Body of pancreas (tissue), 4 donors: ENCODE measurements around the gene PPFIA2. TPM values are rescaled to one million over a fixed set of nuclear protein-coding genes. Genes with fewer than 3 reads are reported as not detected.

Source experiments
- ATAC-seq: fragments of 150-250 bp; one replicate; pipeline ENCODE4 v1.9.1; 2016
- DNase-seq, 4 donors: peaks; one replicate each; pipeline ENCODE4 v3.0.0-alpha.2; 2019
- H3K27ac ChIP-seq, 4 donors: fragments of 200-600 bp; sonication (generic); 1 replicate in 3 of 4; 2 replicates in 1 of 4; pipeline versions ENCODE4 v1.5.1 to v1.6.1; 2016 to 2019; ENCODE audit warnings: mild to moderate bottlenecking in 1 of 4, mixed read lengths in 1 of 4, moderate library complexity in 1 of 4
- H3K27me3 ChIP-seq, 2 donors: fragments of 200-600 bp; sonication (generic); one replicate each; pipeline ENCODE4 v1.6.0; 2016; ENCODE audit warnings: mild to moderate bottlenecking in 1 of 2
- H3K36me3 ChIP-seq, 2 donors: fragments of 200-600 bp; sonication (generic); replicated peaks in 1 of 2; 2 replicates each; pipeline ENCODE4 v1.5.1; 2016; ENCODE audit warnings: low read depth in 2 of 2; ENCODE audit not compliant: insufficient read depth in 1 of 2
- H3K4me1 ChIP-seq: fragments of 200-600 bp; sonication (generic); one replicate; pipeline ENCODE4 v1.6.0; 2016
- H3K4me3 ChIP-seq, 2 donors: fragments of 200-600 bp; sonication (generic); 1 replicate in 1 of 2; 2 replicates in 1 of 2; pipeline ENCODE4 v1.5.1; 2016 to 2019
- H3K9me3 ChIP-seq, 3 donors: fragments of 200-600 bp; sonication (generic); 1 replicate in 2 of 3; 2 replicates in 1 of 3; pipeline ENCODE4 v1.5.1; 2016
- CTCF ChIP-seq, 7 experiments: fragments of 450-650 bp in 4 of 7; fragments of 200-600 bp in 3 of 7; sonication (generic) in 3 of 7; IDR thresholded peaks; one replicate each; pipeline ENCODE4 v1.5.1; 2016 to 2019; ENCODE audit warnings: antibody characterized with exemption in 7 of 7
- POLR2A ChIP-seq, 3 donors: fragments of 450-650 bp; IDR thresholded peaks; one replicate each; pipeline ENCODE4 v1.6.1; 2016; ENCODE audit warnings: antibody characterized with exemption in 3 of 3, mild to moderate bottlenecking in 2 of 3
- WGBS, 2 donors: methylation state at CpG; one replicate each; pipeline ENCODE4 v1.1.5; 2017; 5-methylcytosine and 5-hydroxymethylcytosine counted together
- intact Hi-C: fragments of 100-400 bp; cut with DNase I; formaldehyde crosslinking; loops from one replicate; pipeline ENCODE4 v1.15.1; 2023
- total RNA-seq, 2 donors: library from RNA; depleted of rRNA; stranded (reverse); fragments of >200 nt; gene quantifications; one replicate each; pipeline ENCODE4 v1.1.0, GENCODE V29; 2016

The PPFIA2 gene
- total RNA-seq, 2 donors from 2014 or later, result 0.52 TPM; not detected in 1

GRCh38 chr12:81792666-81793065 lies 33.5 kb upstream of the PPFIA2 start:
- TF ChIP-seq CTCF (IDR thresholded peaks at IDR 0.05) (no peak), POLR2A (IDR thresholded peaks at IDR 0.05) (no peak)

GRCh38 chr12:81779216-81779615 lies 20.1 kb upstream of the PPFIA2 start:
- no peak overlapping the region for H3K4me3 ChIP-seq
- TF ChIP-seq POLR2A (IDR thresholded peaks at IDR 0.05) (no peak), CTCF (IDR thresholded peaks at IDR 0.05) (no peak)
- DNase-seq (no peak), ATAC-seq (no peak)
- no peaks in the 10 kb centered on the region for H3K4me1 ChIP-seq
- H3K36me3 ChIP-seq, result no peaks in the 10 kb centered on the region
- H3K27ac ChIP-seq, result no peak overlapping the region
- no peaks in the 10 kb centered on the region for H3K27me3 ChIP-seq
- intact Hi-C loops, result no loop called here
- H3K9me3 ChIP-seq, result no peaks in the 10 kb centered on the region

More at GRCh38 chr12:81792666-81793065, 33.5 kb upstream of the PPFIA2 start:
- Histone ChIP-seq H3K27me3 (no peaks in the 10 kb centered on the region), H3K9me3 (no peaks in the 10 kb centered on the region), H3K36me3 (no peaks in the 10 kb centered on the region), H3K27ac (no peak overlapping the region), H3K4me1 (no peaks in the 10 kb centered on the region), H3K4me3 (no peak overlapping the region)
- DNase-seq (no peak), ATAC-seq (no peak)
- WGBS, 2 donors, result 58 to 69% methylated on average over 2 of the region's 2 CpGs
- intact Hi-C loops, result no loop called here

- TF ChIP-seq POLR2A (IDR thresholded peaks at IDR 0.05) (no peak), CTCF (IDR thresholded peaks at IDR 0.05) (no peak)
- Histone ChIP-seq H3K9me3 (no peaks in the 10 kb centered on the region), H3K4me3 (no peak overlapping the region), H3K27me3 (no peaks in the 10 kb centered on the region), H3K36me3 (no peaks in the 10 kb centered on the region), H3K4me1 (no peaks in the 10 kb centered on the region), H3K27ac (no peak overlapping the region)
- intact Hi-C loops, result no loop called here
- ATAC-seq, result no peak
- DNase-seq, result no peak
- 36 to 50% methylated on average over 2 of the region's 2 CpGs for WGBS, 2 donors
These were observed 19.6 kb upstream of the PPFIA2 start for GRCh38 chr12:81778719-81779118.

GRCh38 chr12:81758421-81759189 lies 545 bp downstream of the PPFIA2 start:
- no peak overlapping the region for H3K4me3 ChIP-seq
- H3K27ac ChIP-seq, result no peak overlapping the region
- DNase-seq (peak in 2 of 4 donors; percentile 10 to 13), ATAC-seq (peak; percentile 48)
- peaks cover 13% of the 10 kb centered on the region for H3K4me1 ChIP-seq
- no peaks in the 10 kb centered on the region for H3K36me3 ChIP-seq
- TF ChIP-seq POLR2A (IDR thresholded peaks at IDR 0.05) (no peak), CTCF (IDR thresholded peaks at IDR 0.05) (no peak)
- no peaks in the 10 kb centered on the region for H3K9me3 ChIP-seq
- 0 to 2% methylated on average over 45 to 49 of the region's 50 CpGs for WGBS, 2 donors
- intact Hi-C loops, result no loop called here
- peaks cover 0 to 12% of the 10 kb centered on the region in 2 donors for H3K27me3 ChIP-seq
